ENCODE results near the gene KDM2B.

KDM2B gene

GRCh38 chr12:121467638-121468498 is 113.0 kb downstream of the KDM2B start:
- H3K9ac ChIP-seq: no peak overlapping the region
- TF ChIP-seq, protein P1, sequence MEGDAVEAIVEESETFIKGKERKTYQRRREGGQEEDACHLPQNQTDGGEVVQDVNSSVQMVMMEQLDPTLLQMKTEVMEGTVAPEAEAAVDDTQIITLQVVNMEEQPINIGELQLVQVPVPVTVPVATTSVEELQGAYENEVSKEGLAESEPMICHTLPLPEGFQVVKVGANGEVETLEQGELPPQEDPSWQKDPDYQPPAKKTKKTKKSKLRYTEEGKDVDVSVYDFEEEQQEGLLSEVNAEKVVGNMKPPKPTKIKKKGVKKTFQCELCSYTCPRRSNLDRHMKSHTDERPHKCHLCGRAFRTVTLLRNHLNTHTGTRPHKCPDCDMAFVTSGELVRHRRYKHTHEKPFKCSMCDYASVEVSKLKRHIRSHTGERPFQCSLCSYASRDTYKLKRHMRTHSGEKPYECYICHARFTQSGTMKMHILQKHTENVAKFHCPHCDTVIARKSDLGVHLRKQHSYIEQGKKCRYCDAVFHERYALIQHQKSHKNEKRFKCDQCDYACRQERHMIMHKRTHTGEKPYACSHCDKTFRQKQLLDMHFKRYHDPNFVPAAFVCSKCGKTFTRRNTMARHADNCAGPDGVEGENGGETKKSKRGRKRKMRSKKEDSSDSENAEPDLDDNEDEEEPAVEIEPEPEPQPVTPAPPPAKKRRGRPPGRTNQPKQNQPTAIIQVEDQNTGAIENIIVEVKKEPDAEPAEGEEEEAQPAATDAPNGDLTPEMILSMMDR (IDR thresholded peaks at IDR 0.05): no peak
- H3K27ac ChIP-seq: no peak overlapping the region

DNA sequence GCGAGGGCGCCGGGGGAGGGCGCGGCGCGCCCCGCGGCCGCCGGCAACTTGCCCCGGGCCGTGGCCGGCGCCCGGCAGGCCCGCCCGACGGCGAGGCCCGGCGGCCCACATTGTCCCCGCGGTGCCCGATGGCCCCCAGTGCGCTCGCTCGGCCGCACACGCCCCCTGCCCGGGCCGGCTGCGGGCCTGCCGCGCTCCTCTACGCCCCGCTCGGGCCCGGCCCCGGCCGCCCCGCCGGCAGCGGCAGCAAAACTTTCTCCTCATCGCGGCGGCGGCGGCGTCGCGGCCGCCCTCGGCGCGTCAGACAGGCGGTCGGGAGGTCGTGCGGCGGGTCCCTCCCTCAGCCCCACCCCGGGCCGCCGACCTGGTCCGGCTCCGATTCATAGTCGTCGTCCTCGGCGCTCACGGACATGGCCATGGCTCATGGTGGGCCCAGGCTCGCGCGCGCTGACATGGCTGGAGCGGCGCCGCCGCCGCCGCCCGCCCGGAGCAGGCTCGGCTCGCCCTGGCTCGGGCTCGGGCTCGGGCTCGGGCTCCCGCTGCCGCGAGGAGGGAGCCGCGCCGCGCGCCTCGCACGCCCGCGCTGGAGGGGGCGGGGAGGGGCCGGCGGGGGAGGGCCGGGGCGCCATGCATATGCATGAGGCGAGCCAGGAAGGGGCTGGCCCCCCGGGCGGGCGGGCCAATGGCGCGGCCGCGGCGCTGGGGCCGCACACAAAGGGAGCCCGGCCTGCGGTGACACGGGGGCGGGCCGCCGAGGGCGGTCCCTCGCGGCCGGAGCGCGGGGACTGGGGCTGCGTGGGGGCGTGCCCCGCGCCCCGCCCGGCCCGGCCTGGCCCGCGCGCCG is 113.8 kb downstream of the KDM2B start:
- Histone ChIP-seq H2AFZ (peak overlapping the region; percentile 67), H3K79me2 (peaks cover 26% of the 10 kb centered on the region), H3K9me3 (ENCODE audit: control insufficient read depth, low read length) (no peaks in the 10 kb centered on the region), H3K27ac (no peak overlapping the region), H3K4me3 (ENCODE audit: low read depth, low read length) (peak overlapping the region; percentile 31), H3K4me1 (no peaks in the 10 kb centered on the region), H3K27me3 (ENCODE audit: control insufficient read depth, insufficient read depth, low read length) (no peaks in the 10 kb centered on the region), H3K9ac (no peak overlapping the region), H3K36me3 (ENCODE audit: control insufficient read depth, insufficient read depth, low read length) (no peaks in the 10 kb centered on the region), H3K4me2 (ENCODE audit: low read length) (peak overlapping the region; percentile 77)
- TF ChIP-seq, protein P1 (IDR thresholded peaks at IDR 0.05): no peak

More at GRCh38 chr12:121467638-121468498, 113.0 kb downstream of the KDM2B start:
- Histone ChIP-seq H3K4me3 (ENCODE audit: low read depth, low read length) (no peak overlapping the region), H3K9me3 (ENCODE audit: control insufficient read depth, low read length) (no peaks in the 10 kb centered on the region), H2AFZ (peak overlapping the region; percentile 67), H3K4me2 (ENCODE audit: low read length) (peak overlapping the region; percentile 77), H3K27me3 (ENCODE audit: control insufficient read depth, insufficient read depth, low read length) (no peaks in the 10 kb centered on the region), H3K36me3 (ENCODE audit: control insufficient read depth, insufficient read depth, low read length) (no peaks in the 10 kb centered on the region), H3K79me2 (peaks cover 20% of the 10 kb centered on the region), H3K4me1 (no peaks in the 10 kb centered on the region)

GRCh38 chr12:121465921-121466793 is 114.7 kb downstream of the KDM2B start:
- Histone ChIP-seq H3K9me3 (ENCODE audit: control insufficient read depth, low read length) (no peaks in the 10 kb centered on the region), H3K36me3 (ENCODE audit: control insufficient read depth, insufficient read depth, low read length) (no peaks in the 10 kb centered on the region), H3K27ac (no peak overlapping the region), H3K27me3 (ENCODE audit: control insufficient read depth, insufficient read depth, low read length) (no peaks in the 10 kb centered on the region), H3K4me2 (ENCODE audit: low read length) (peak overlapping the region; percentile 49), H3K4me1 (no peaks in the 10 kb centered on the region), H3K4me3 (ENCODE audit: low read depth, low read length) (no peak overlapping the region), H3K9ac (no peak overlapping the region), H3K79me2 (peaks cover 26% of the 10 kb centered on the region), H2AFZ (no peak overlapping the region)
- TF ChIP-seq, protein P1 (IDR thresholded peaks at IDR 0.05): no peak

- Histone ChIP-seq H3K9me3 (ENCODE audit: control insufficient read depth, low read length) (no peaks in the 10 kb centered on the region), H3K4me3 (ENCODE audit: low read depth, low read length) (no peak overlapping the region), H3K4me2 (ENCODE audit: low read length) (no peak overlapping the region), H2AFZ (no peak overlapping the region), H3K9ac (no peak overlapping the region), H3K36me3 (ENCODE audit: control insufficient read depth, insufficient read depth, low read length) (no peaks in the 10 kb centered on the region), H3K27me3 (ENCODE audit: control insufficient read depth, insufficient read depth, low read length) (no peaks in the 10 kb centered on the region), H3K27ac (no peak overlapping the region), H3K4me1 (no peaks in the 10 kb centered on the region), H3K79me2 (peaks cover 34% of the 10 kb centered on the region)
- TF ChIP-seq, protein P1 (IDR thresholded peaks at IDR 0.05): no peak
Measured at GRCh38 chr12:121464331-121464730, 116.5 kb downstream of the KDM2B start.
